Osteoblast (primary cell): Measurements from ENCODE around the gene ZNF598. TPM values are rescaled to one million over a fixed set of nuclear protein-coding genes. Genes with fewer than 3 reads are reported as not detected.

Experiments used
- DNase-seq: peaks from one replicate; pipeline ENCODE4 v3.0.0; 2011; ENCODE audit warnings: low spot score, mixed read lengths; ENCODE audit not compliant: insufficient read length; ENCODE audit errors: missing footprints
- H2AFZ ChIP-seq: 2 replicates; pipeline ENCODE4 v1.6.0; 2011; ENCODE audit warnings: mild to moderate bottlenecking, low read length
- H3K27ac ChIP-seq: 2 replicates; pipeline ENCODE4 v1.5.1; 2011; ENCODE audit warnings: mild to moderate bottlenecking, low read depth, low read length, moderate library complexity
- H3K27me3 ChIP-seq: 2 replicates; pipeline ENCODE4 v1.6.0; 2012; ENCODE audit warnings: mild to moderate bottlenecking, control low read depth, inconsistent platforms, low read length, moderate library complexity; ENCODE audit not compliant: insufficient read depth
- H3K36me3 ChIP-seq: 2 replicates; pipeline ENCODE4 v1.5.1; 2011; ENCODE audit warnings: mild to moderate bottlenecking, low read length, control low read depth, moderate library complexity; ENCODE audit not compliant: insufficient read depth
- H3K4me1 ChIP-seq: 2 replicates; pipeline ENCODE4 v1.5.1; 2011; ENCODE audit warnings: mild to moderate bottlenecking, low read length, control low read depth, moderate library complexity; ENCODE audit not compliant: insufficient read depth
- H3K4me2 ChIP-seq: 2 replicates; pipeline ENCODE4 v1.6.0; 2011; ENCODE audit warnings: mild to moderate bottlenecking, low read length; ENCODE audit not compliant: insufficient read depth
- H3K4me3 ChIP-seq: fragments of 200-600 bp; sonication (generic); 3 replicates; pipeline ENCODE4 v1.5.1; 2012; ENCODE audit warnings: mild to moderate bottlenecking, low read length, inconsistent platforms; ENCODE audit not compliant: insufficient read depth
- H3K79me2 ChIP-seq: 2 replicates; pipeline ENCODE4 v1.6.0; 2012; ENCODE audit warnings: mild to moderate bottlenecking, low read length, control low read depth, inconsistent platforms; ENCODE audit not compliant: insufficient read depth
- H3K9me3 ChIP-seq: 2 replicates; pipeline ENCODE4 v1.5.1; 2011; ENCODE audit warnings: low read depth, low read length, control low read depth
- H4K20me1 ChIP-seq: 2 replicates; pipeline ENCODE4 v1.6.0; 2012; ENCODE audit warnings: mild to moderate bottlenecking, low read length, control low read depth; ENCODE audit not compliant: insufficient read depth
- total RNA-seq: library from RNA; depleted of rRNA; stranded (reverse); fragments of >200 nt; gene quantifications from 2 replicates; pipeline ENCODE4 v1.2.3, GENCODE V29; 2012
- TF ChIP-seq, protein P1 (sequence below): IDR thresholded peaks from 2 replicates; pipeline ENCODE4 v1.5.1; 2011; ENCODE audit warnings: mild to moderate bottlenecking, low read depth, low read length, moderate library complexity; ENCODE audit errors: extremely low read depth

Gene ZNF598
- total RNA-seq, 1 donor: 21.0 TPM

DNA sequence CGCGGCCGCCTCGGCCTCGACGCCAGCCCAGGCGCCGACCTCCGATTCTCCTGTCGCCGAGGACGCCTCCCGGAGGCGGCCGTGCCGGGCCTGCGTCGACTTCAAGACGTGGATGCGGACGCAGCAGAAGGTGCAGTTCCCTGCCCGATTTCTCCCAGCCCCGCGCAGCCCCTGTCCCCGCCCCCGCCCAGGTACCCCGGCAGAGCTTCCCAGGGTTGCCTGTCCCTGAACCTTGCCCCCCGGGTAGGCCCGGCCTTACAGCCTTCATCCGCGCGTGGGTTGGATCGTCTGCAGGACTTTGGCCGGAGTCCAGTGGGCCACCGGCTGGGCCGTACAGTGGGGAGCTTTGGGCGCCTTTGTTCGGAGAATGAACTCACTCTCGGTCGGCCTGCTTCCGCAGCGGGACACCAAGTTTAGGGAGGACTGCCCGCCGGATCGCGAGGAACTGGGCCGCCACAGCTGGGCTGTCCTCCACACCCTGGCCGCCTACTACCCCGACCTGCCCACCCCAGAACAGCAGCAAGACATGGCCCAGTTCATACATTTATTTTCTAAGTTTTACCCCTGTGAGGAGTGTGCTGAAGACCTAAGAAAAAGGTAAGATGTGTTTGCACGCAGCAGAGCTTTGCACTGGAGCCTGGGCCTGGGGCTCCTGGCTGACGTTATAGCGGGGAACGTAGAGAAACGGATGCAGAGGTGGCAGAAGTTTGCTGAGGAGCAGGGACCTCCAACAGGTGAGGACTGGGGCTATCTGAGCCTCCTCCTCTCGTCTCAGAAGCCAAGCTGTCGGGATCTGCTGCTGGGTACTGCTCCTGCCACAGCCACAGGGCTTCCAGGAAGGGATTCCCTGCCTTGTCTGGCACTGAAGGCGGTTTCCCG, 25.0 kb downstream of the ZNF598 start:
- H3K27ac ChIP-seq: no peak overlapping the region
- peak overlapping the region; percentile 85 for H3K4me3 ChIP-seq
- TF ChIP-seq, protein P1, sequence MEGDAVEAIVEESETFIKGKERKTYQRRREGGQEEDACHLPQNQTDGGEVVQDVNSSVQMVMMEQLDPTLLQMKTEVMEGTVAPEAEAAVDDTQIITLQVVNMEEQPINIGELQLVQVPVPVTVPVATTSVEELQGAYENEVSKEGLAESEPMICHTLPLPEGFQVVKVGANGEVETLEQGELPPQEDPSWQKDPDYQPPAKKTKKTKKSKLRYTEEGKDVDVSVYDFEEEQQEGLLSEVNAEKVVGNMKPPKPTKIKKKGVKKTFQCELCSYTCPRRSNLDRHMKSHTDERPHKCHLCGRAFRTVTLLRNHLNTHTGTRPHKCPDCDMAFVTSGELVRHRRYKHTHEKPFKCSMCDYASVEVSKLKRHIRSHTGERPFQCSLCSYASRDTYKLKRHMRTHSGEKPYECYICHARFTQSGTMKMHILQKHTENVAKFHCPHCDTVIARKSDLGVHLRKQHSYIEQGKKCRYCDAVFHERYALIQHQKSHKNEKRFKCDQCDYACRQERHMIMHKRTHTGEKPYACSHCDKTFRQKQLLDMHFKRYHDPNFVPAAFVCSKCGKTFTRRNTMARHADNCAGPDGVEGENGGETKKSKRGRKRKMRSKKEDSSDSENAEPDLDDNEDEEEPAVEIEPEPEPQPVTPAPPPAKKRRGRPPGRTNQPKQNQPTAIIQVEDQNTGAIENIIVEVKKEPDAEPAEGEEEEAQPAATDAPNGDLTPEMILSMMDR: no peak

DNA sequence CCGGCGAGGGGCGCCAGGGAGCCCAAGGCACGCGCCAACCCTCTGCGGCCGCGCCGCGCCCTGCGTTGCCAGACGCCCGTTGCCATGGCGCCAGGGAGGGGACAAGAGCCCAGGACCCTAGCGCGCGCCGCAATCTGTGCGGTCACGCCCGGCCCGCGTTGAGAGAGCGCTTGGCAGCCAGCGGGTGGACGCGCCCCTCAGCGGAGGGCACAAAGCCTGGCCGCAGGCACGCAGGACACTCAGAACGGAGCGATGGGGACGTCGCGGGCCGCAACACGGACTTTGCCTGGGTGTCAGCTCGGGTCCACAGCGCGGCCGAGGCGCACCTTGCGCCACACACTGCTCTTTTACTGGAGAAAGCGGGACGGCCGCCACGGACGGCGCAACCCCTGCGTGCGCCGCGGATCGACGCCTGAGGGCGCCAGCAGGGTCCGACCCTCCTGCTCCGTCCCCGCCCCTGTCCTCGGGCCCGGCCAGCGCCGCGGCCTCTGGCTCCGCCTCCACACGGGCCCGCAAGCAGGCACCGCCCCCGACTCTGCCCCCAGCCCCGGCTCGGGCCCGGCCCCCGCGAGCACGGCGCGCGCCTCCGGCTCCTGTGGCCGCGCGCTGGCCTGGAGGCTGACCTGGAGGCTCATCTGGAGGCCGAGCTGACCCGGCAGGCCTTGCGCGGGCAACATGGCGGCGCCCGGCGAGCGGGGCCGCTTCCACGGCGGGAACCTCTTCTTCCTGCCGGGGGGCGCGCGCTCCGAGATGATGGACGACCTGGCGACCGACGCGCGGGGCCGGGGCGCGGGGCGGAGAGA, 25.9 kb downstream of the ZNF598 start, which contains the start of gene GFER:
GFER (plus strand) TSS at position 650 of the 803 bp plus-strand sequence; CDS start at position 676, 26 bp downstream.
- peaks cover 11% of the 10 kb centered on the region for H3K36me3 ChIP-seq
- peaks cover 10% of the 10 kb centered on the region for H3K4me1 ChIP-seq
- peaks cover 18% of the 10 kb centered on the region for H4K20me1 ChIP-seq
- peaks cover 42% of the 10 kb centered on the region for H3K27me3 ChIP-seq
- no peaks in the 10 kb centered on the region for H3K9me3 ChIP-seq
- TF ChIP-seq, protein P1: peak; percentile 10
- peak within 1 kb of the TSS; percentile 95 for H3K4me2 ChIP-seq
- peak; percentile 100 for DNase-seq
- peak within 1 kb of the TSS; percentile 80 for H2AFZ ChIP-seq
- H3K27ac ChIP-seq: no peak within 1 kb of the TSS
- peaks cover 12% of the 10 kb centered on the region for H3K79me2 ChIP-seq
- H3K4me3 ChIP-seq: peak within 1 kb of the TSS; percentile 85

More for the DNA sequence above, 25.0 kb downstream of the ZNF598 start:
- H3K4me1 ChIP-seq: peaks cover 10% of the 10 kb centered on the region
- peaks cover 48% of the 10 kb centered on the region for H3K27me3 ChIP-seq
- H3K4me2 ChIP-seq: peak overlapping the region; percentile 95
- peak overlapping the region; percentile 62 for H2AFZ ChIP-seq
- peaks cover 11% of the 10 kb centered on the region for H3K36me3 ChIP-seq
- H3K9me3 ChIP-seq: no peaks in the 10 kb centered on the region
- H3K79me2 ChIP-seq: peaks cover 12% of the 10 kb centered on the region
- DNase-seq: peak; percentile 93
- peaks cover 14% of the 10 kb centered on the region for H4K20me1 ChIP-seq

DNA sequence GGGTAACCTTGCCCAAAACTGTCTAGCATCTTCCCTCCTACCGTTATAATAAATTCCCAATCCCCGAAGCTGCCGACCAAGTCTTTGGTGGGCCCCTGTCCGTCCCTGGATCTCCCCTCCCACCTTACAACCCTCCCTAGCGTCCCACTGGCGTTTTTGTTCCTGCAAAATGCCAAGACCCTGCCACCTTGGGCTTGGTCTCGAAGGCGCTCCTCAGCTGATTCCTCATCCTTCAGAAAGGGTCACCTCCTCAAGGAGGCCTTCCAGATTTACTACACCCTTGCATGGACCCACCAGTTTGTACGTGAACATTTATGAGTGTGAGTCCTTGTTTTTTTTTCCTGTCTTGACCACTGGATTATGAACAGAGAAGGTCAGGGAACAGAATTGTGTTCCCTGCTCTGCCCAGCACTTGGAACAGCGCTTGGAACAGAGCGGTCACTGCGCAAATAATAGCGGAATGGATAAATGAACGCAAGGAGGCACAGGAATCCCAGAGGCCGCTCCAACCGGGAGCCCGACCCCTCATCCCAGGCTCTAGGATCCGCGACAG, 26.6 kb downstream of the ZNF598 start:
- H4K20me1 ChIP-seq: peaks cover 24% of the 10 kb centered on the region
- peak overlapping the region; percentile 95 for H3K4me2 ChIP-seq
- TF ChIP-seq, protein P1: no peak
- no peak overlapping the region for H3K27ac ChIP-seq
- DNase-seq: no peak
- H3K36me3 ChIP-seq: peaks cover 11% of the 10 kb centered on the region
- H3K4me1 ChIP-seq: peaks cover 10% of the 10 kb centered on the region
- H3K4me3 ChIP-seq: peak overlapping the region; percentile 85
- peaks cover 39% of the 10 kb centered on the region for H3K27me3 ChIP-seq
- peaks cover 12% of the 10 kb centered on the region for H3K79me2 ChIP-seq
- peak overlapping the region; percentile 80 for H2AFZ ChIP-seq
- no peaks in the 10 kb centered on the region for H3K9me3 ChIP-seq
